Keratinocyte (primary cell): Measurements from ENCODE around the gene TAF1D. TPM values are rescaled to one million over a fixed set of nuclear protein-coding genes. Genes with fewer than 3 reads are reported as not detected.

Experiments used
- DNase-seq: peaks from one replicate; pipeline ENCODE4 v3.0.0-alpha.2; 2011; ENCODE audit warnings: low read depth, missing footprints, low spot score
- FAIRE-seq: peaks from 2 replicates; lab custom pipeline; 2011; peaks lifted over from hg19 to GRCh38; lab: Jason Lieb, UNC
- H2AFZ ChIP-seq: 2 replicates; pipeline ENCODE4 v1.6.0; 2012; ENCODE audit warnings: low read length, control low read depth, inconsistent platforms; ENCODE audit not compliant: control insufficient read depth
- H3K27ac ChIP-seq: 2 replicates; pipeline ENCODE4 v1.5.1; 2011; ENCODE audit warnings: low read length; ENCODE audit not compliant: control insufficient read depth, insufficient read depth
- H3K27me3 ChIP-seq: 3 replicates; pipeline ENCODE4 v1.6.0; 2011; ENCODE audit warnings: low read length; ENCODE audit not compliant: control insufficient read depth, insufficient read depth; ENCODE audit errors: extremely low read depth
- H3K36me3 ChIP-seq, 2 experiments: 2 replicates in 1 of 2; 3 replicates in 1 of 2; pipeline ENCODE4 v1.5.1; 2011; ENCODE audit warnings: low read length in 2 of 2, mild to moderate bottlenecking in 1 of 2; ENCODE audit not compliant: control insufficient read depth in 2 of 2, insufficient read depth in 2 of 2; ENCODE audit errors: extremely low read depth in 1 of 2
- H3K4me1 ChIP-seq: 3 replicates; pipeline ENCODE4 v1.5.1; 2011; ENCODE audit warnings: low read length; ENCODE audit not compliant: control insufficient read depth, insufficient read depth; ENCODE audit errors: extremely low read depth
- H3K4me2 ChIP-seq: 3 replicates; pipeline ENCODE4 v1.6.0; 2011; ENCODE audit warnings: low read depth, low read length; ENCODE audit not compliant: control insufficient read depth, insufficient read depth; ENCODE audit errors: extremely low read depth
- H3K4me3 ChIP-seq, 3 experiments: fragments of 200-600 bp in 1 of 3; sonication (generic) in 1 of 3; 2 replicates in 2 of 3; 3 replicates in 1 of 3; pipeline ENCODE4 v1.5.1; 2011 to 2016; ENCODE audit warnings: low read length in 3 of 3, mild to moderate bottlenecking in 3 of 3, control low read depth in 2 of 3, inconsistent platforms in 1 of 3, low read depth in 1 of 3, mixed read lengths in 1 of 3, mixed run types in 1 of 3, moderate library complexity in 1 of 3; ENCODE audit not compliant: control insufficient read depth in 2 of 3, insufficient read depth in 2 of 3; ENCODE audit errors: extremely low read depth in 1 of 3
- H3K79me2 ChIP-seq: 2 replicates; pipeline ENCODE4 v1.6.0; 2012; ENCODE audit warnings: low read length; ENCODE audit not compliant: control insufficient read depth, insufficient read depth
- H3K9ac ChIP-seq: 3 replicates; pipeline ENCODE4 v1.6.0; 2011; ENCODE audit warnings: low read length; ENCODE audit not compliant: control insufficient read depth, insufficient read depth; ENCODE audit errors: extremely low read depth
- H3K9me1 ChIP-seq: 3 replicates; pipeline ENCODE4 v1.6.0; 2011; ENCODE audit warnings: low read length; ENCODE audit not compliant: control insufficient read depth, insufficient read depth; ENCODE audit errors: extremely low read depth
- H3K9me3 ChIP-seq: 2 replicates; pipeline ENCODE4 v1.5.1; 2012; ENCODE audit warnings: low read depth, low read length; ENCODE audit not compliant: control insufficient read depth
- H4K20me1 ChIP-seq: 3 replicates; pipeline ENCODE4 v1.6.0; 2011; ENCODE audit warnings: low read length; ENCODE audit not compliant: control insufficient read depth, insufficient read depth; ENCODE audit errors: extremely low read depth
- EZH2 ChIP-seq: IDR thresholded peaks from one replicate; pipeline ENCODE4 v1.6.1; 2012; ENCODE audit warnings: inconsistent platforms, mild to moderate bottlenecking, low read length, moderate library complexity
- dilution Hi-C: fragments of 300-500 bp; cut with MboI; formaldehyde crosslinking; loops from one replicate; pipeline ENCODE4 v1.7.0; 2020; ENCODE audit warnings: low sequenced_read_pairs; ENCODE audit not compliant: extremely low pct_ligation_motif_present
- polyA plus RNA-seq, 5 experiments: library from polyadenylated mRNA; depleted of rRNA in 3 of 5; stranded (reverse) in 3 of 5; stranded (forward) in 1 of 5; unstranded in 1 of 5; fragments of >200 nt; gene quantifications; 1 replicate in 1 of 5; 2 replicates in 3 of 5; 3 replicates in 1 of 5; pipeline versions ENCODE4 v1.2.1 to v1.2.3, GENCODE V29; 2011 to 2012; ENCODE audit warnings: missing spikeins in 2 of 5, low read depth in 1 of 5, low replicate concordance in 1 of 5
- TF ChIP-seq, protein P1 (sequence below), 3 experiments: IDR thresholded peaks in 1 of 3; conservative IDR thresholded peaks in 1 of 3; optimal IDR thresholded peaks in 1 of 3; 2 replicates in 2 of 3; 3 replicates in 1 of 3; pipeline versions ENCODE3 to v1.5.1; 2011; ENCODE audit warnings: low read length in 3 of 3, mild to moderate bottlenecking in 3 of 3, moderate library complexity in 2 of 3, control low read depth in 1 of 3, inconsistent platforms in 1 of 3; ENCODE audit not compliant: insufficient read depth in 2 of 3; ENCODE audit errors: extremely low read depth in 1 of 3

The TAF1D gene
- polyA plus RNA-seq, 1 donor (not counting 4 experiments of a cell fraction or from before 2014, with no cell fraction given) = 224 TPM

DNA sequence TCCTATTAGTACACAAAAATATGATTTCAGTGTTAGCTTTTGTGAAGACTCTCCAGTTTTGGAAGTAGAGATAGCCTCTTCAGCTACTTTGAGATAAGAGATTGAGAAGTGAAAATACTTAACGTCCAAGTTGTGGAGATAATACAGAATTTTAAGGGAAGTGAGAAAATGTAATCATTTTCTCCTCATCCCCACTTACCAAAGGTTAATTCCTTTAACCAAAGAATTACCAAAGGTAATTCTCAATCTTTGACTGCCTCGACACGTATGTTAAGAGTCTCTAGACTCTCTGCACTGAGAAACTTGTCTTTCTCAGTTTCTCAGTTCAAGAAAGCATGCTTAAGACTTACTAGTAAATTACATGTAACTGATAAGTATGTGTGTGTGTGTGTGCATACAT lies 15.5 kb upstream of the TAF1D start:
- TF ChIP-seq EZH2 = no peak
- TF ChIP-seq, protein P1, sequence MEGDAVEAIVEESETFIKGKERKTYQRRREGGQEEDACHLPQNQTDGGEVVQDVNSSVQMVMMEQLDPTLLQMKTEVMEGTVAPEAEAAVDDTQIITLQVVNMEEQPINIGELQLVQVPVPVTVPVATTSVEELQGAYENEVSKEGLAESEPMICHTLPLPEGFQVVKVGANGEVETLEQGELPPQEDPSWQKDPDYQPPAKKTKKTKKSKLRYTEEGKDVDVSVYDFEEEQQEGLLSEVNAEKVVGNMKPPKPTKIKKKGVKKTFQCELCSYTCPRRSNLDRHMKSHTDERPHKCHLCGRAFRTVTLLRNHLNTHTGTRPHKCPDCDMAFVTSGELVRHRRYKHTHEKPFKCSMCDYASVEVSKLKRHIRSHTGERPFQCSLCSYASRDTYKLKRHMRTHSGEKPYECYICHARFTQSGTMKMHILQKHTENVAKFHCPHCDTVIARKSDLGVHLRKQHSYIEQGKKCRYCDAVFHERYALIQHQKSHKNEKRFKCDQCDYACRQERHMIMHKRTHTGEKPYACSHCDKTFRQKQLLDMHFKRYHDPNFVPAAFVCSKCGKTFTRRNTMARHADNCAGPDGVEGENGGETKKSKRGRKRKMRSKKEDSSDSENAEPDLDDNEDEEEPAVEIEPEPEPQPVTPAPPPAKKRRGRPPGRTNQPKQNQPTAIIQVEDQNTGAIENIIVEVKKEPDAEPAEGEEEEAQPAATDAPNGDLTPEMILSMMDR (optimal IDR thresholded peaks at IDR 0.05 in 1 of 3, IDR thresholded peaks at IDR 0.05 in 1 of 3, conservative IDR thresholded peaks at IDR 0.05 in 1 of 3; ENCODE audit: extremely low read depth in 1 of 3, insufficient read depth in 2 of 3, low read length in 3 of 3) = no peak
- dilution Hi-C loops = no loop called here
- Histone ChIP-seq H3K4me3 (no peak overlapping the region), H3K36me3 (no peaks in the 10 kb centered on the region), H3K9ac (no peak overlapping the region), H3K9me1 (no peaks in the 10 kb centered on the region), H3K4me2 (no peak overlapping the region), H3K9me3 (no peaks in the 10 kb centered on the region), H3K4me1 (no peaks in the 10 kb centered on the region), H3K79me2 (no peaks in the 10 kb centered on the region), H4K20me1 (no peaks in the 10 kb centered on the region), H3K27ac (no peak overlapping the region), H2AFZ (no peak overlapping the region), H3K27me3 (no peaks in the 10 kb centered on the region)
- no peak for DNase-seq
- no peak for FAIRE-seq

DNA sequence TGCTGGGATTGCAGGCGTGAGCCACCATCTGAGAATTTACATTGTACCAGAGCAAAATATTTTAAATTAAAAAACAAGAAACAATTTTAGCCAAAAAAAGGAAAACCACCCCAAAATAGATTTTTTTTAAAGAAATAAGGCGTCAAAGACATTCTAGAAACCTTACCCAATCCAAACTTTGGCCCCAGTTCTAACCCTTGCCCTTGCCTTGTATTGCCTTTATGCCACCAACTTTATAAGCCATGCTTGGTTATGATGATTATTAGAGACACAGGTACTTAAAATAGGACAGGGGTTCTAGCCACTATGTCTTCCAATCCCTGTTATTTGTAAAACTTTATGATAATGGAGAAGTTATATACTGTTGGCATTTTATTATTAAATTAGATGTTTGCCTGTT lies 11.9 kb upstream of the TAF1D start:
- no peak overlapping the region for H3K4me2 ChIP-seq
- dilution Hi-C loops = no loop called here
- H3K36me3 ChIP-seq = no peaks in the 10 kb centered on the region
- H3K27me3 ChIP-seq = no peaks in the 10 kb centered on the region
- no peak overlapping the region for H3K27ac ChIP-seq
- TF ChIP-seq, protein P1 (optimal IDR thresholded peaks at IDR 0.05 in 1 of 3, IDR thresholded peaks at IDR 0.05 in 1 of 3, conservative IDR thresholded peaks at IDR 0.05 in 1 of 3; ENCODE audit: extremely low read depth in 1 of 3, insufficient read depth in 2 of 3, low read length in 3 of 3) = no peak
- TF ChIP-seq EZH2 = no peak
- H2AFZ ChIP-seq = no peak overlapping the region
- DNase-seq (no peak), FAIRE-seq (no peak)
- H3K9ac ChIP-seq = no peak overlapping the region
- H3K4me3 ChIP-seq = no peak overlapping the region
- no peaks in the 10 kb centered on the region for H3K9me3 ChIP-seq
- H3K9me1 ChIP-seq = no peaks in the 10 kb centered on the region
- H3K4me1 ChIP-seq = no peaks in the 10 kb centered on the region
- H4K20me1 ChIP-seq = no peaks in the 10 kb centered on the region
- H3K79me2 ChIP-seq = no peaks in the 10 kb centered on the region
